Brain microvascular endothelial cell (primary cell): ENCODE measurements around the gene VAMP8.

Experiments used
- DNase-seq: peaks from one replicate; pipeline ENCODE4 v3.0.0-alpha.2; 2020
- H3K27ac ChIP-seq: fragments of 250-450 bp; sonication (Bioruptor Pico); 2 replicates; pipeline ENCODE4 v1.5.1; 2020; ENCODE audit warnings: mild to moderate bottlenecking, moderate library complexity
- H3K27me3 ChIP-seq: fragments of 250-450 bp; sonication (Bioruptor Pico); replicated peaks from 2 replicates; pipeline ENCODE4 v1.5.1; 2020; ENCODE audit warnings: mild to moderate bottlenecking
- H3K36me3 ChIP-seq: fragments of 250-450 bp; sonication (Bioruptor Pico); replicated peaks from 2 replicates; pipeline ENCODE4 v1.5.1; 2020; ENCODE audit warnings: mild to moderate bottlenecking
- H3K4me3 ChIP-seq: 2 replicates; pipeline ENCODE4 v1.5.1; 2011; ENCODE audit warnings: low read depth, mild to moderate bottlenecking, control low read depth, low read length, moderate library complexity
- CTCF ChIP-seq: IDR thresholded peaks from 2 replicates; pipeline ENCODE4 v1.5.1; 2011; ENCODE audit warnings: low read depth, mild to moderate bottlenecking, moderate library complexity, low read length, control low read depth, inconsistent platforms; ENCODE audit errors: missing control alignments
- in situ Hi-C: cut with HindIII; loops from 2 replicates; pipeline ENCODE4 v1.10.0; 2017; ENCODE audit warnings: low sequenced_read_pairs, low pct_ligation_motif_present

Gene VAMP8

GRCh38 chr2:85566265-85566664 lies 11.1 kb upstream of the VAMP8 start:
- Histone ChIP-seq H3K27ac (no peak overlapping the region), H3K36me3 (no peaks in the 10 kb centered on the region), H3K4me3 (no peak overlapping the region), H3K27me3 (no peaks in the 10 kb centered on the region)
- in situ Hi-C loops = no loop called here
- no peak for TF ChIP-seq CTCF
- no peak for DNase-seq

GRCh38 chr2:85575739-85576138 lies 1.6 kb upstream of the VAMP8 start:
- no peak for DNase-seq
- in situ Hi-C loops = no loop called here
- no peak overlapping the region for H3K27ac ChIP-seq
- no peaks in the 10 kb centered on the region for H3K36me3 ChIP-seq
- H3K4me3 ChIP-seq = no peak overlapping the region
- no peak for TF ChIP-seq CTCF
- H3K27me3 ChIP-seq = no peaks in the 10 kb centered on the region

GRCh38 chr2:85577063-85577385 lies 362 bp upstream of the VAMP8 start:
- Histone ChIP-seq H3K4me3 (no peak overlapping the region), H3K27me3 (no peaks in the 10 kb centered on the region), H3K36me3 (no peaks in the 10 kb centered on the region), H3K27ac (no peak overlapping the region)
- DNase-seq = no peak
- in situ Hi-C loops = no loop called here
- TF ChIP-seq CTCF = no peak

GRCh38 chr2:85578243-85579180 lies 1.1 kb downstream of the VAMP8 start:
- Histone ChIP-seq H3K36me3 (no peaks in the 10 kb centered on the region), H3K27ac (no peak overlapping the region), H3K27me3 (no peaks in the 10 kb centered on the region), H3K4me3 (no peak overlapping the region)
- in situ Hi-C loops = no loop called here
- DNase-seq = no peak
- TF ChIP-seq CTCF = no peak

GRCh38 chr2:85579266-85579935 lies 2.0 kb downstream of the VAMP8 start:
- Histone ChIP-seq H3K36me3 (no peaks in the 10 kb centered on the region), H3K27me3 (no peaks in the 10 kb centered on the region), H3K4me3 (no peak overlapping the region), H3K27ac (no peak overlapping the region)
- in situ Hi-C loops = no loop called here
- no peak for TF ChIP-seq CTCF
- DNase-seq = no peak
